HepG2 (cell line): ENCODE data around the gene SNAPC4. TPM values are rescaled to one million over a fixed set of nuclear protein-coding genes. Genes with fewer than 3 reads are reported as not detected.

Experiments
- BRD4 ChIP-seq: sonication (generic); formaldehyde crosslinking; IDR thresholded peaks from 2 replicates; pipeline ENCODE4 v1.4.0; 2020; ENCODE audit warnings: missing genetic modification reagents
- IKZF1 ChIP-seq: fragments of 450-650 bp; IDR thresholded peaks from 2 replicates; pipeline ENCODE4 v1.7.1; 2016
- JUND ChIP-seq: sonication (generic); formaldehyde crosslinking; IDR thresholded peaks from 2 replicates; pipeline ENCODE4 v1.8.0; 2022; ENCODE audit warnings: mild to moderate bottlenecking, missing genetic modification reagents
- MEIS1 ChIP-seq: sonication (generic); formaldehyde crosslinking; IDR thresholded peaks from 2 replicates; pipeline ENCODE4 v1.9.0; 2021; ENCODE audit warnings: mild to moderate bottlenecking, missing genetic modification reagents, moderate library complexity, borderline replicate concordance
- MLX ChIP-seq: IDR thresholded peaks from 2 replicates; pipeline ENCODE4 v1.6.1; 2016
- MYNN ChIP-seq: sonication (generic); formaldehyde crosslinking; IDR thresholded peaks from 2 replicates; pipeline ENCODE4 v1.4.0; 2020; ENCODE audit warnings: mild to moderate bottlenecking, low read depth, missing genetic modification reagents
- PHF21A ChIP-seq: sonication (generic); formaldehyde crosslinking; IDR thresholded peaks from 2 replicates; pipeline ENCODE4 v1.5.0; 2020; ENCODE audit warnings: mild to moderate bottlenecking, missing genetic modification reagents
- RARA ChIP-seq: IDR thresholded peaks from 2 replicates; pipeline ENCODE4 v1.6.1; 2016; ENCODE audit warnings: missing genetic modification reagents, missing compliant biosample characterization
- RBFOX2 ChIP-seq: fragments of 200-400 bp; formaldehyde crosslinking; IDR thresholded peaks from 2 replicates; pipeline ENCODE4 v1.6.1; 2017; ENCODE audit warnings: low read depth, mild to moderate bottlenecking, low read length
- TBP ChIP-seq: sonication (generic); formaldehyde crosslinking; IDR thresholded peaks from 2 replicates; pipeline ENCODE4 v1.5.0; 2020; ENCODE audit warnings: missing genetic modification reagents
- TEAD2 ChIP-seq: sonication (generic); formaldehyde crosslinking; IDR thresholded peaks from 2 replicates; pipeline ENCODE4 v1.9.0; 2021; ENCODE audit warnings: missing genetic modification reagents
- ZNF205 ChIP-seq: IDR thresholded peaks from 2 replicates; pipeline ENCODE4 v1.6.1; 2018; ENCODE audit warnings: missing biosample characterization, missing genetic modification reagents
- ZNF335 ChIP-seq: sonication (generic); formaldehyde crosslinking; IDR thresholded peaks from 2 replicates; pipeline ENCODE4 v1.4.0; 2020; ENCODE audit warnings: missing genetic modification reagents
- polyA plus RNA-seq, 8 experiments: library from polyadenylated mRNA; depleted of rRNA in 3 of 8; stranded (reverse) in 7 of 8; unstranded in 1 of 8; fragments of >200 nt; fragmentation: Illumina TruSeq in 4 of 8; extraction: Trizol in 4 of 8; gene quantifications; 2 replicates each; pipeline versions ENCODE4 v1.2.1 to v1.2.3, GENCODE V29; 2011 to 2016; ENCODE audit warnings: low read depth in 4 of 8, missing spikeins in 1 of 8, mixed read lengths in 1 of 8; ENCODE audit not compliant: insufficient read depth in 1 of 8
- total RNA-seq, 5 experiments: library from RNA; depleted of rRNA; stranded (reverse); fragments of >200 nt; fragmentation: Illumina TruSeq; extraction: Trizol; gene quantifications; 2 replicates each; pipeline ENCODE4 v1.2.3, GENCODE V29; 2016; ENCODE audit warnings: low read depth in 1 of 5
- TF ChIP-seq, protein P1 (sequence below): sonication (generic); formaldehyde crosslinking; IDR thresholded peaks from 2 replicates; pipeline ENCODE4 v1.4.0; 2020; ENCODE audit warnings: mild to moderate bottlenecking, missing genetic modification reagents

SNAPC4 gene
- total and polyA plus RNA-seq, 2 of the 13 experiments (the other 11 are each of a cell fraction or from before 2014, with no cell fraction given), result 2.0 to 6.0 TPM

DNA sequence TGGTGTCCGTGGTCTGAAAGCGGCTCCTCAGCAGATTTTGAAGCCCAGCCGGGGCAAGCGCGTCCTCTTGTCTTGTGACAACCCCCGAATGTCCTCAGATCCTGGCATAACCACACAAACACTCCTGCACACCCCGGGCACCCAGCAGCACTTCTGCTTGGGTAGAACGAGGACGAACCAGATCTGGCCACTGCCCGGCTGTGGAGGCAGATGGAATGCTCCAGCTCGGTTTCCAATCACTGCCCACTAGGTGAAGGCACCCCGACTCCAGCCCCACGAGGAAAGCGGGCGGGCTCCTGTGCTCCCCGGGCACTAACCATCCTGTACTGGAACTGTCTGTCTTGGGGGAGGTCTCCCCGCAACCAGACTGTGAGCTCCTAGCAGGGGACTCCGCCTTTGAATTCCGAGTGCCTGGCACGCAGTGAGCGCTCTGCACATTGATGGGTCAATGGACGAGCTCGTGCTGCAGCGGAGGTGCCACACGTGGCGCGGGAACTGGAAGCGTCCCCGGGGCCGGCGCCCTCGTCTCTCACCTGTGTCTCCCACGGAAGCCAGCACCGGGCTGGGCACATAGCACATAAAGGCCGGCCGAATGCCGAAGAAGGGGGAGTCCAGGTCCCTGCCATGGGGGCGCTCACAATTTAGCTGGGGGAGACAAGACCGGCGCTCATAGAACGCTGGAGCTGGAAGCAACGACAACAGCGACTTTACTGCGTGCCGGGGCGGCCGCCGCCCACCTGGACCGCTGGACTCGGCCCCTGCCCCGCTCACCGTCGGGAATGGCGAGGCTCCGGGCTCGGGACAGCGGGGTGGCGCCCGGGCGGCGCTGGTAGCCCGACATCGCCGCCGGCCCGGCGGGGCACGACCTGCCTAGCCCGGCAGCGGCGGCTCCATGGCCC lies 9.8 kb upstream of the SNAPC4 start (continued):
- TF ChIP-seq ZNF335 (CRISPR knock-in tag) (no peak), TEAD2 (no peak), RBFOX2 (peak; percentile 59), PHF21A (0 out of 2 replicates have a peak, but pooled peaks have one; percentile 27), JUND (no peak), BRD4 (CRISPR knock-in tag) (no peak), IKZF1 (no peak), ZNF205 (no peak), MEIS1 (CRISPR knock-in tag) (0 out of 2 replicates have a peak, but pooled peaks have one; percentile 43), RARA (CRISPR knock-in tag) (no peak), MYNN (CRISPR knock-in tag) (no peak), MLX (CRISPR knock-in tag) (0 out of 2 replicates have a peak, but pooled peaks have one; percentile 16), TBP (CRISPR knock-in tag) (no peak)
- TF ChIP-seq, protein P1, sequence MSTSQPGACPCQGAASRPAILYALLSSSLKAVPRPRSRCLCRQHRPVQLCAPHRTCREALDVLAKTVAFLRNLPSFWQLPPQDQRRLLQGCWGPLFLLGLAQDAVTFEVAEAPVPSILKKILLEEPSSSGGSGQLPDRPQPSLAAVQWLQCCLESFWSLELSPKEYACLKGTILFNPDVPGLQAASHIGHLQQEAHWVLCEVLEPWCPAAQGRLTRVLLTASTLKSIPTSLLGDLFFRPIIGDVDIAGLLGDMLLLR (CRISPR knock-in tag), result peak; percentile 50; the same call in 1 of the 2 replicates
